ENCODE measurements around the gene MAP3K15.

- no peak for TF ChIP-seq POLR2AphosphoS5 (IDR thresholded peaks at IDR 0.05)
- TF ChIP-seq, protein P1, sequence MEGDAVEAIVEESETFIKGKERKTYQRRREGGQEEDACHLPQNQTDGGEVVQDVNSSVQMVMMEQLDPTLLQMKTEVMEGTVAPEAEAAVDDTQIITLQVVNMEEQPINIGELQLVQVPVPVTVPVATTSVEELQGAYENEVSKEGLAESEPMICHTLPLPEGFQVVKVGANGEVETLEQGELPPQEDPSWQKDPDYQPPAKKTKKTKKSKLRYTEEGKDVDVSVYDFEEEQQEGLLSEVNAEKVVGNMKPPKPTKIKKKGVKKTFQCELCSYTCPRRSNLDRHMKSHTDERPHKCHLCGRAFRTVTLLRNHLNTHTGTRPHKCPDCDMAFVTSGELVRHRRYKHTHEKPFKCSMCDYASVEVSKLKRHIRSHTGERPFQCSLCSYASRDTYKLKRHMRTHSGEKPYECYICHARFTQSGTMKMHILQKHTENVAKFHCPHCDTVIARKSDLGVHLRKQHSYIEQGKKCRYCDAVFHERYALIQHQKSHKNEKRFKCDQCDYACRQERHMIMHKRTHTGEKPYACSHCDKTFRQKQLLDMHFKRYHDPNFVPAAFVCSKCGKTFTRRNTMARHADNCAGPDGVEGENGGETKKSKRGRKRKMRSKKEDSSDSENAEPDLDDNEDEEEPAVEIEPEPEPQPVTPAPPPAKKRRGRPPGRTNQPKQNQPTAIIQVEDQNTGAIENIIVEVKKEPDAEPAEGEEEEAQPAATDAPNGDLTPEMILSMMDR (IDR thresholded peaks at IDR 0.05) = no peak
- TF ChIP-seq POLR2A (IDR thresholded peaks at IDR 0.05) = no peak
These were observed 52.4 kb downstream of the MAP3K15 start for GRCh38 chrX:19462879-19463278.

Data from upper lobe of left lung (tissue), 4 donors.